Neuronal stem cell (in vitro differentiated cells): Measurements from ENCODE around the gene DNAJC18.

Source experiments
- DNase-seq: peaks from one replicate; pipeline ENCODE4 v3.0.0-alpha.2; 2013; ENCODE audit warnings: low spot score
- H2AFZ ChIP-seq: one replicate; pipeline ENCODE4 v1.6.1; 2013; ENCODE audit warnings: mild to moderate bottlenecking, low read length, inconsistent platforms
- H2AK5ac ChIP-seq: 2 replicates; pipeline ENCODE4 v1.6.1; 2013; ENCODE audit warnings: low read depth, mild to moderate bottlenecking, inconsistent platforms, low read length, moderate library complexity, mixed read lengths
- H2BK120ac ChIP-seq: 2 replicates; pipeline ENCODE4 v1.6.1; 2013; ENCODE audit warnings: low read depth, mild to moderate bottlenecking, inconsistent platforms, low read length, moderate library complexity, mixed read lengths
- H2BK12ac ChIP-seq: one replicate; pipeline ENCODE4 v1.6.1; 2013; ENCODE audit warnings: low read length, inconsistent platforms
- H2BK15ac ChIP-seq: 2 replicates; pipeline ENCODE4 v1.6.1; 2013; ENCODE audit warnings: mild to moderate bottlenecking, low read length, inconsistent platforms, mixed read lengths
- H2BK5ac ChIP-seq: one replicate; pipeline ENCODE4 v1.6.1; 2013; ENCODE audit warnings: inconsistent platforms, mild to moderate bottlenecking, low read length, moderate library complexity
- H3K14ac ChIP-seq: one replicate; pipeline ENCODE4 v1.6.1; 2013; ENCODE audit warnings: low read length, inconsistent platforms
- H3K18ac ChIP-seq: 2 replicates; pipeline ENCODE4 v1.6.1; 2013; ENCODE audit warnings: low read length, inconsistent platforms
- H3K23ac ChIP-seq: 2 replicates; pipeline ENCODE4 v1.6.1; 2013; ENCODE audit warnings: low read depth, mild to moderate bottlenecking, mixed read lengths, low read length, inconsistent platforms; ENCODE audit not compliant: poor library complexity
- H3K27ac ChIP-seq: replicated peaks from 3 replicates; pipeline ENCODE4 v1.5.1; 2013; ENCODE audit warnings: low read length, inconsistent platforms
- H3K27me3 ChIP-seq, 3 experiments: 2 replicates each; pipeline ENCODE4 v1.6.1; 2013; ENCODE audit warnings: low read length in 3 of 3, mild to moderate bottlenecking in 2 of 3, inconsistent platforms in 1 of 3, low read depth in 1 of 3, mixed read lengths in 1 of 3, moderate library complexity in 1 of 3; ENCODE audit not compliant: control insufficient read depth in 3 of 3, insufficient read depth in 3 of 3
- H3K36me3 ChIP-seq, 2 donors: replicated peaks in 1 of 2; 2 replicates each; pipeline ENCODE4 v1.6.1; 2013; ENCODE audit warnings: low read length in 2 of 2; ENCODE audit not compliant: control insufficient read depth in 2 of 2, insufficient read depth in 2 of 2
- H3K4ac ChIP-seq: 2 replicates; pipeline ENCODE4 v1.6.1; 2013; ENCODE audit warnings: inconsistent platforms, mild to moderate bottlenecking, low read length, moderate library complexity
- H3K4me1 ChIP-seq, 2 donors: 1 replicate in 1 of 2; 2 replicates in 1 of 2; pipeline ENCODE4 v1.6.1; 2013; ENCODE audit warnings: low read length in 2 of 2, low read depth in 1 of 2; ENCODE audit not compliant: control insufficient read depth in 2 of 2, insufficient read depth in 1 of 2
- H3K4me2 ChIP-seq: one replicate; pipeline ENCODE4 v1.6.1; 2013; ENCODE audit warnings: mild to moderate bottlenecking, low read length, inconsistent platforms; ENCODE audit not compliant: insufficient read depth, poor library complexity, severe bottlenecking
- H3K4me3 ChIP-seq, 2 donors: 2 replicates each; pipeline ENCODE4 v1.5.1; 2013; ENCODE audit warnings: low read length in 2 of 2, mild to moderate bottlenecking in 2 of 2, inconsistent platforms in 1 of 2, moderate library complexity in 1 of 2
- H3K79me1 ChIP-seq: one replicate; pipeline ENCODE4 v1.6.1; 2013; ENCODE audit warnings: low read depth, mild to moderate bottlenecking, inconsistent platforms, low read length, moderate library complexity
- H3K9ac ChIP-seq: one replicate; pipeline ENCODE4 v1.6.1; 2013; ENCODE audit warnings: mild to moderate bottlenecking, low read depth, low read length, inconsistent platforms; ENCODE audit not compliant: poor library complexity
- H3K9me3 ChIP-seq, 2 donors: replicated peaks in 1 of 2; 2 replicates each; pipeline versions ENCODE3 to v1.6.1; 2013; ENCODE audit warnings: low read length in 2 of 2, mild to moderate bottlenecking in 2 of 2, inconsistent platforms in 1 of 2, low read depth in 1 of 2, mixed read lengths in 1 of 2, moderate library complexity in 1 of 2; ENCODE audit not compliant: control insufficient read depth in 2 of 2, insufficient read depth in 1 of 2
- H4K8ac ChIP-seq: one replicate; pipeline ENCODE4 v1.6.1; 2013; ENCODE audit warnings: low read depth, mild to moderate bottlenecking, inconsistent platforms, low read length, moderate library complexity
- H4K91ac ChIP-seq: one replicate; pipeline ENCODE4 v1.6.1; 2013; ENCODE audit warnings: low read length, low read depth, mild to moderate bottlenecking, inconsistent platforms; ENCODE audit not compliant: poor library complexity
- WGBS, 2 donors: extraction: QIAGEN DNeasy Blood & Tissue Kit; methylation state at CpG; one replicate each; pipeline ENCODE4 v1.1.7; 2013; ENCODE audit warnings: missing lambda C conversion rate in 2 of 2, mixed read lengths in 1 of 2; ENCODE audit not compliant: insufficient read length in 2 of 2, insufficient replicate concordance in 1 of 2; ENCODE audit errors: extremely low coverage in 2 of 2; 5-methylcytosine and 5-hydroxymethylcytosine counted together

DNAJC18 gene

GRCh38 chr5:139417214-139417613 lies 22.1 kb downstream of the DNAJC18 start:
- no peak overlapping the region for H2BK15ac ChIP-seq
- no peak overlapping the region for H3K4me3 ChIP-seq
- H3K79me1 ChIP-seq: no peaks in the 10 kb centered on the region
- no peaks in the 10 kb centered on the region for H3K9me3 ChIP-seq
- H4K91ac ChIP-seq: no peak overlapping the region
- peaks cover 0 to 5% of the 10 kb centered on the region in 2 donors for H3K4me1 ChIP-seq
- no peak overlapping the region for H3K14ac ChIP-seq
- no peak overlapping the region for H3K9ac ChIP-seq
- H2AFZ ChIP-seq: no peak overlapping the region
- H2BK12ac ChIP-seq: no peak overlapping the region
- H2BK120ac ChIP-seq: no peak overlapping the region
- no peaks in the 10 kb centered on the region for H3K27me3 ChIP-seq
- H3K4me2 ChIP-seq: no peak overlapping the region
- H2BK5ac ChIP-seq: no peak overlapping the region
- no peak for DNase-seq
- H3K36me3 ChIP-seq: peaks cover 20 to 87% of the 10 kb centered on the region in 2 donors
- no peak overlapping the region for H3K18ac ChIP-seq
- H3K23ac ChIP-seq: no peak overlapping the region
- no peak overlapping the region for H2AK5ac ChIP-seq
- no peak overlapping the region for H3K27ac ChIP-seq
- H4K8ac ChIP-seq: no peak overlapping the region
- WGBS, 2 donors: no CpG with 5 or more reads among the region's 4 CpGs
- no peak overlapping the region for H3K4ac ChIP-seq

- Histone ChIP-seq H2BK120ac (no peak overlapping the region), H3K18ac (no peak overlapping the region), H2BK15ac (no peak overlapping the region), H3K9ac (no peak overlapping the region), H3K4me2 (no peak overlapping the region), H2AK5ac (no peak overlapping the region), H3K27ac (no peak overlapping the region), H3K4me1 (peaks cover 0 to 5% of the 10 kb centered on the region in 2 donors), H2BK12ac (no peak overlapping the region), H2AFZ (no peak overlapping the region), H3K4ac (no peak overlapping the region), H2BK5ac (no peak overlapping the region), H3K9me3 (no peaks in the 10 kb centered on the region), H3K36me3 (peaks cover 20 to 86% of the 10 kb centered on the region in 2 donors), H4K91ac (no peak overlapping the region), H3K23ac (no peak overlapping the region), H4K8ac (no peak overlapping the region), H3K79me1 (no peaks in the 10 kb centered on the region), H3K27me3 (no peaks in the 10 kb centered on the region), H3K4me3 (no peak overlapping the region), H3K14ac (no peak overlapping the region)
- no peak for DNase-seq
- WGBS, 2 donors: no CpG with 5 or more reads among the region's 9 CpGs
Measured at GRCh38 chr5:139416651-139417050, 22.7 kb downstream of the DNAJC18 start.

GRCh38 chr5:139415869-139416268 lies 23.5 kb downstream of the DNAJC18 start:
- H3K9me3 ChIP-seq: no peaks in the 10 kb centered on the region

DNA sequence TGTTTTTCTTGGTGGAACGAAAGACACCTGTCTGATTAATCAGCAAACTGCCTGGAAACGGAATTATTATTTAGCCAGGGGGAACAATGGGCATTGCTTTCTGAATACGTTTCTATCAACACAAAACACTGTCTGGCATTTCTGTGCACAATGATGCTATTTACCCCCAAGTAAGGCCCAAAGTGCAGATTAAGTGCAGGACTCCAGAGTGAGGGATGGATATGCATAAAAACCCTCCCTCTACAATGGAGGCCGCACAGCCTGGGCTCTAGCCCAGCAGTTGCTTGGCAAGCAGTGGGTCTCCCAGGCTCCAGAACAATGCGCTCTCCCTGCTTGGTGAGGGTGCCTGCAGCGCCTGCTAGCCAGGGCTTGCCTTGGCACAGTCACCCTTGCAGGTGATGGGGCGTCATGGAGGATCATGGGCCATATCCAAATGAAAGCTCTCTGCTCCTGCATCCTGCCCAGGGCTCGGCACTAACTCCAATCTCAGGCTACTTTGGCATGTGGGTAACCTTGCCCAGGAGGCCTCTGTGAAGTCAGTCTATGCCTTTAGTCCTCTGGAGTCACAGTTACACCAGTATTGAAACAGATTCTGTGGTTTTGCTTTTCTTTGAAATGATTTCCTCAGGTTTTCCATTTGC lies 24.0 kb downstream of the DNAJC18 start:
- no peak overlapping the region for H3K27ac ChIP-seq
- no peak overlapping the region for H3K18ac ChIP-seq
- no CpG with 5 or more reads among the region's 8 CpGs for WGBS, 2 donors

More at GRCh38 chr5:139415869-139416268, 23.5 kb downstream of the DNAJC18 start:
- Histone ChIP-seq H2BK5ac (no peak overlapping the region), H2BK12ac (no peak overlapping the region), H3K27me3 (no peaks in the 10 kb centered on the region), H4K91ac (no peak overlapping the region), H4K8ac (no peak overlapping the region), H3K14ac (no peak overlapping the region), H2BK15ac (no peak overlapping the region), H3K4me3 (no peak overlapping the region), H3K27ac (no peak overlapping the region), H3K9ac (no peak overlapping the region), H3K4ac (no peak overlapping the region), H2AK5ac (no peak overlapping the region), H3K4me2 (no peak overlapping the region), H2AFZ (no peak overlapping the region), H3K79me1 (no peaks in the 10 kb centered on the region), H3K18ac (no peak overlapping the region), H3K4me1 (peaks cover 0 to 5% of the 10 kb centered on the region in 2 donors), H3K23ac (no peak overlapping the region), H2BK120ac (no peak overlapping the region), H3K36me3 (peaks cover 20 to 82% of the 10 kb centered on the region in 2 donors)
- no peak for DNase-seq

More for the DNA sequence above, 24.0 kb downstream of the DNAJC18 start:
- Histone ChIP-seq H3K14ac (no peak overlapping the region), H2AK5ac (no peak overlapping the region), H2AFZ (no peak overlapping the region), H3K4me3 (peak overlapping the region in 1 of 2 donors; percentile 4), H3K4ac (no peak overlapping the region), H4K91ac (no peak overlapping the region), H3K4me2 (no peak overlapping the region), H3K79me1 (no peaks in the 10 kb centered on the region), H3K27me3 (no peaks in the 10 kb centered on the region), H4K8ac (no peak overlapping the region), H2BK5ac (no peak overlapping the region), H2BK12ac (no peak overlapping the region), H3K36me3 (peaks cover 20 to 77% of the 10 kb centered on the region in 2 donors), H3K9ac (peak overlapping the region; percentile 45), H3K23ac (peak overlapping the region; percentile 20), H2BK120ac (no peak overlapping the region), H3K4me1 (peaks cover 0 to 5% of the 10 kb centered on the region in 2 donors), H2BK15ac (no peak overlapping the region), H3K9me3 (no peaks in the 10 kb centered on the region)
- no peak for DNase-seq
